SK-N-SH (cell line): Measurements from ENCODE around the gene KCNK4. TPM values are rescaled to one million over a fixed set of nuclear protein-coding genes. Genes with fewer than 3 reads are reported as not detected.

ENCODE experiments used
- CTCF ChIA-PET: fragments of 300-600, 350-600 bp; formaldehyde crosslinking; extraction: SDS; loops from one replicate; lab custom pipeline; 2021; lab: Yijun Ruan, JAX
- POLR2A ChIA-PET: fragments of 350-600 bp; sonication (Branson Sonifier 250); formaldehyde crosslinking; extraction: SDS; loops from one replicate; lab custom pipeline; 2020; ENCODE audit warnings: antibody characterized with exemption, inconsistent platforms; lab: Yijun Ruan, JAX
- DNase-seq: peaks from one replicate; pipeline ENCODE4 v3.0.0; 2012
- H2AFZ ChIP-seq: fragments of 200-600 bp; sonication (generic); 2 replicates; pipeline ENCODE4 v1.8.1; 2016; ENCODE audit warnings: antibody characterized with exemption, mild to moderate bottlenecking, low read depth
- H3F3A ChIP-seq: fragments of 200-600 bp; sonication (generic); replicated peaks from 2 replicates; pipeline ENCODE3; 2016; ENCODE audit warnings: antibody characterized with exemption, mild to moderate bottlenecking; ENCODE audit not compliant: insufficient read depth
- H3K27ac ChIP-seq, 2 experiments: fragments of 200-500 bp in 1 of 2; fragments of 200-600 bp in 1 of 2; sonication (Bioruptor generic) in 1 of 2; sonication (generic), shearing (Covaris generic) in 1 of 2; 2 replicates each; pipeline versions ENCODE4 v1.5.1 to v1.6.1; 2014 to 2016; ENCODE audit warnings: low read depth in 2 of 2, inconsistent platforms in 1 of 2, low read length in 1 of 2, mild to moderate bottlenecking in 1 of 2, mixed read lengths in 1 of 2
- H3K27me3 ChIP-seq: fragments of 200-600 bp; sonication (generic), shearing (Covaris generic); 2 replicates; pipeline ENCODE4 v1.6.1; 2016; ENCODE audit warnings: mixed run types; ENCODE audit not compliant: insufficient read depth
- H3K36me3 ChIP-seq, 2 experiments: fragments of 200-500 bp in 1 of 2; fragments of 200-600 bp in 1 of 2; sonication (Bioruptor generic) in 1 of 2; sonication (generic) in 1 of 2; replicated peaks in 1 of 2; 2 replicates each; pipeline versions ENCODE3 to v1.5.1; 2014 to 2016; ENCODE audit warnings: low read length in 1 of 2, mild to moderate bottlenecking in 1 of 2; ENCODE audit not compliant: insufficient read depth in 2 of 2, control insufficient read depth in 1 of 2
- H3K4me1 ChIP-seq, 2 experiments: fragments of 200-500 bp in 1 of 2; fragments of 200-600 bp in 1 of 2; sonication (Bioruptor generic) in 1 of 2; sonication (generic), shearing (Covaris generic) in 1 of 2; 2 replicates each; pipeline versions ENCODE4 v1.5.1 to v1.6.1; 2014 to 2016; ENCODE audit warnings: low read depth in 1 of 2, low read length in 1 of 2, mixed run types in 1 of 2; ENCODE audit not compliant: insufficient read depth in 2 of 2, control insufficient read depth in 1 of 2
- H3K4me2 ChIP-seq: fragments of 200-600 bp; sonication (generic), shearing (Covaris generic); 2 replicates; pipeline ENCODE4 v1.6.1; 2017; ENCODE audit warnings: mixed run types
- H3K4me3 ChIP-seq, 2 experiments: fragments of 200-500 bp in 1 of 2; fragments of 200-600 bp in 1 of 2; sonication (Bioruptor generic) in 1 of 2; sonication (generic), shearing (Covaris generic) in 1 of 2; 2 replicates each; pipeline versions ENCODE4 v1.5.1 to v1.8.1; 2014 to 2016; ENCODE audit warnings: low read depth in 2 of 2, inconsistent platforms in 1 of 2, low read length in 1 of 2, mild to moderate bottlenecking in 1 of 2, mixed read lengths in 1 of 2, moderate library complexity in 1 of 2
- H3K79me2 ChIP-seq: fragments of 200-600 bp; sonication (generic); 2 replicates; pipeline ENCODE4 v1.8.1; 2017; ENCODE audit warnings: mild to moderate bottlenecking; ENCODE audit not compliant: insufficient read depth
- H3K9ac ChIP-seq: fragments of 200-600 bp; sonication (generic); 2 replicates; pipeline ENCODE4 v1.6.1; 2017; ENCODE audit warnings: mixed run types
- H3K9me2 ChIP-seq: fragments of 200-600 bp; sonication (generic); 2 replicates; pipeline ENCODE4 v1.6.1; 2017; ENCODE audit warnings: mixed run types
- H3K9me3 ChIP-seq: fragments of 200-600 bp; sonication (generic); 2 replicates; pipeline ENCODE4 v1.6.1; 2017; ENCODE audit warnings: mixed run types, mild to moderate bottlenecking, moderate library complexity
- H4K20me1 ChIP-seq: fragments of 200-600 bp; sonication (generic); 2 replicates; pipeline ENCODE4 v1.6.1; 2017; ENCODE audit warnings: mild to moderate bottlenecking, mixed run types; ENCODE audit not compliant: insufficient read depth
- EP300 ChIP-seq, 2 experiments: IDR thresholded peaks; 2 replicates each; pipeline versions ENCODE4 v1.4.0 to v1.6.1; 2012; ENCODE audit warnings: borderline replicate concordance in 1 of 2, low read depth in 1 of 2, low read length in 1 of 2
- RAD21 ChIP-seq: IDR thresholded peaks from 2 replicates; pipeline ENCODE4 v1.6.1; 2012; ENCODE audit warnings: mild to moderate bottlenecking, low read length
- RCOR1 ChIP-seq: fragments of 150-350 bp; IDR thresholded peaks from 2 replicates; pipeline ENCODE4 v1.6.1; 2017; ENCODE audit warnings: antibody characterized with exemption, low read length
- TCF12 ChIP-seq: IDR thresholded peaks from 2 replicates; pipeline ENCODE4 v1.4.0; 2012
- TEAD4 ChIP-seq: IDR thresholded peaks from 2 replicates; pipeline ENCODE4 v1.4.0; 2012; ENCODE audit warnings: mild to moderate bottlenecking, borderline replicate concordance; ENCODE audit not compliant: insufficient read depth
- WGBS: methylation state at CpG from one replicate; pipeline ENCODE4 v1.1.6; 2017; ENCODE audit warnings: low lambda C conversion rate; 5-methylcytosine and 5-hydroxymethylcytosine counted together
- polyA plus RNA-seq, 3 experiments: library from polyadenylated mRNA; depleted of rRNA; stranded (reverse); fragments of >200 nt; gene quantifications; 2 replicates each; pipeline ENCODE4 v1.2.3, GENCODE V29; 2012
- TF ChIP-seq, protein P1 (sequence below): IDR thresholded peaks from 2 replicates; pipeline ENCODE4 v1.4.0; 2012; ENCODE audit warnings: low read depth
- TF ChIP-seq, protein P2 (sequence below): fragments of 150-350 bp; IDR thresholded peaks from 2 replicates; pipeline ENCODE4 v1.6.1; 2017; ENCODE audit warnings: antibody characterized with exemption, low read length, low read depth, borderline replicate concordance
- TF ChIP-seq, protein P3 (sequence below): IDR thresholded peaks from 2 replicates; pipeline ENCODE4 v1.4.0; 2012; ENCODE audit warnings: low read depth, borderline replicate concordance
- TF ChIP-seq, protein P4 (sequence below): fragments of 150-350 bp; IDR thresholded peaks from 2 replicates; pipeline ENCODE4 v1.6.1; 2016; ENCODE audit warnings: mild to moderate bottlenecking, low read depth, low read length
- TF ChIP-seq, protein P5 (sequence below): fragments of 200-600 bp; sonication (generic); IDR thresholded peaks from 2 replicates; pipeline ENCODE4 v1.6.1; 2017; ENCODE audit warnings: antibody characterized with exemption, mild to moderate bottlenecking, moderate library complexity

KCNK4 gene
- polyA plus RNA-seq, 1 of the 3 experiments (the other 2 are of a cell fraction), result 0.16 TPM

DNA sequence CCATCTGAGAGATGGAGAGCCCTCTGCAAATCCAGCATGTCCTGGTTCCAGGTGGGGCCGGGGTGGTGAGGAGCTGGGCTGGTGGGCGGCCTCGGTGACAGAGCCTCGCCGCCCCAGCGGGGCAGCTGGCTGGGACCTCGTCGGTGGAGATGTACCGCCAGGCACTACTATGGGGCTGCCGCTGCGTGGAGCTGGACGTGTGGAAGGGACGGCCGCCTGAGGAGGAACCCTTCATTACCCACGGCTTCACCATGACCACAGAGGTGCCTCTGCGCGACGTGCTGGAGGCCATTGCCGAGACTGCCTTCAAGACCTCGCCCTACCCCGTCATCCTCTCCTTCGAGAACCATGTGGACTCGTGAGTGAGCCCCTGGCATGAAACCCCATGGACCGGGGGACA lies 32.7 kb upstream of the KCNK4 start:
- POLR2A ChIA-PET, result no interaction called here
- Histone ChIP-seq H4K20me1 (peaks cover 6% of the 10 kb centered on the region), H2AFZ (no peak overlapping the region)

More for the DNA sequence above, 32.7 kb upstream of the KCNK4 start:
- no peak overlapping the region for H3K4me2 ChIP-seq
- H3K9ac ChIP-seq, result no peak overlapping the region
- H3K4me3 ChIP-seq, result no peak overlapping the region
- DNase-seq, result no peak
- H3K4me1 ChIP-seq, result peaks cover 3 to 12% of the 10 kb centered on the region in 2 experiments; a peak in 3 of 4 replicates
- CTCF ChIA-PET, result interaction anchor here (0.7 to 1.2 kb wide), 3 partner anchors 11 to 54 kb away, joined by 3 read pairs; no protein-coding TSS in a partner anchor
- no peaks in the 10 kb centered on the region for H3K27me3 ChIP-seq
- 83% methylated on average over 7 of the region's 24 CpGs for WGBS
- no peaks in the 10 kb centered on the region for H3K9me3 ChIP-seq
- no peak for TF ChIP-seq EP300 (IDR thresholded peaks at IDR 0.05; ENCODE audit: borderline replicate concordance in 1 of 2, low read depth in 1 of 2, low read length in 1 of 2)
- TF ChIP-seq, protein P1, sequence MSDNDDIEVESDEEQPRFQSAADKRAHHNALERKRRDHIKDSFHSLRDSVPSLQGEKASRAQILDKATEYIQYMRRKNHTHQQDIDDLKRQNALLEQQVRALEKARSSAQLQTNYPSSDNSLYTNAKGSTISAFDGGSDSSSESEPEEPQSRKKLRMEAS, result no peak
- TF ChIP-seq, protein P2, sequence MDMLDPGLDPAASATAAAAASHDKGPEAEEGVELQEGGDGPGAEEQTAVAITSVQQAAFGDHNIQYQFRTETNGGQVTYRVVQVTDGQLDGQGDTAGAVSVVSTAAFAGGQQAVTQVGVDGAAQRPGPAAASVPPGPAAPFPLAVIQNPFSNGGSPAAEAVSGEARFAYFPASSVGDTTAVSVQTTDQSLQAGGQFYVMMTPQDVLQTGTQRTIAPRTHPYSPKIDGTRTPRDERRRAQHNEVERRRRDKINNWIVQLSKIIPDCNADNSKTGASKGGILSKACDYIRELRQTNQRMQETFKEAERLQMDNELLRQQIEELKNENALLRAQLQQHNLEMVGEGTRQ, result no peak
- TF ChIP-seq RAD21, result no peak
- TF ChIP-seq RCOR1, result no peak
- TF ChIP-seq, protein P3, sequence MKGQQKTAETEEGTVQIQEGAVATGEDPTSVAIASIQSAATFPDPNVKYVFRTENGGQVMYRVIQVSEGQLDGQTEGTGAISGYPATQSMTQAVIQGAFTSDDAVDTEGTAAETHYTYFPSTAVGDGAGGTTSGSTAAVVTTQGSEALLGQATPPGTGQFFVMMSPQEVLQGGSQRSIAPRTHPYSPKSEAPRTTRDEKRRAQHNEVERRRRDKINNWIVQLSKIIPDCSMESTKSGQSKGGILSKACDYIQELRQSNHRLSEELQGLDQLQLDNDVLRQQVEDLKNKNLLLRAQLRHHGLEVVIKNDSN, result no peak
- no peak for TF ChIP-seq TEAD4
- TF ChIP-seq, protein P4, sequence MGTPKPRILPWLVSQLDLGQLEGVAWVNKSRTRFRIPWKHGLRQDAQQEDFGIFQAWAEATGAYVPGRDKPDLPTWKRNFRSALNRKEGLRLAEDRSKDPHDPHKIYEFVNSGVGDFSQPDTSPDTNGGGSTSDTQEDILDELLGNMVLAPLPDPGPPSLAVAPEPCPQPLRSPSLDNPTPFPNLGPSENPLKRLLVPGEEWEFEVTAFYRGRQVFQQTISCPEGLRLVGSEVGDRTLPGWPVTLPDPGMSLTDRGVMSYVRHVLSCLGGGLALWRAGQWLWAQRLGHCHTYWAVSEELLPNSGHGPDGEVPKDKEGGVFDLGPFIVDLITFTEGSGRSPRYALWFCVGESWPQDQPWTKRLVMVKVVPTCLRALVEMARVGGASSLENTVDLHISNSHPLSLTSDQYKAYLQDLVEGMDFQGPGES, result no peak
- no peak for TF ChIP-seq TCF12
- TF ChIP-seq, protein P5, sequence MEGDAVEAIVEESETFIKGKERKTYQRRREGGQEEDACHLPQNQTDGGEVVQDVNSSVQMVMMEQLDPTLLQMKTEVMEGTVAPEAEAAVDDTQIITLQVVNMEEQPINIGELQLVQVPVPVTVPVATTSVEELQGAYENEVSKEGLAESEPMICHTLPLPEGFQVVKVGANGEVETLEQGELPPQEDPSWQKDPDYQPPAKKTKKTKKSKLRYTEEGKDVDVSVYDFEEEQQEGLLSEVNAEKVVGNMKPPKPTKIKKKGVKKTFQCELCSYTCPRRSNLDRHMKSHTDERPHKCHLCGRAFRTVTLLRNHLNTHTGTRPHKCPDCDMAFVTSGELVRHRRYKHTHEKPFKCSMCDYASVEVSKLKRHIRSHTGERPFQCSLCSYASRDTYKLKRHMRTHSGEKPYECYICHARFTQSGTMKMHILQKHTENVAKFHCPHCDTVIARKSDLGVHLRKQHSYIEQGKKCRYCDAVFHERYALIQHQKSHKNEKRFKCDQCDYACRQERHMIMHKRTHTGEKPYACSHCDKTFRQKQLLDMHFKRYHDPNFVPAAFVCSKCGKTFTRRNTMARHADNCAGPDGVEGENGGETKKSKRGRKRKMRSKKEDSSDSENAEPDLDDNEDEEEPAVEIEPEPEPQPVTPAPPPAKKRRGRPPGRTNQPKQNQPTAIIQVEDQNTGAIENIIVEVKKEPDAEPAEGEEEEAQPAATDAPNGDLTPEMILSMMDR, result no peak
- H3K79me2 ChIP-seq, result peaks cover 11% of the 10 kb centered on the region
- H3K9me2 ChIP-seq, result no peaks in the 10 kb centered on the region
- H3F3A ChIP-seq, result peaks cover 3% of the 10 kb centered on the region
- peaks cover 22 to 43% of the 10 kb centered on the region in 2 experiments for H3K36me3 ChIP-seq
- no peak overlapping the region for H3K27ac ChIP-seq
